ENCODE results near the gene DRD4. TPM values are rescaled to one million over a fixed set of nuclear protein-coding genes. Genes with fewer than 3 reads are reported as not detected.

The DRD4 gene
- total and polyA plus RNA-seq, 4 donors: 0.05 to 1.1 (median 0.35) TPM; not detected in 1

GRCh38 chr11:638631-639331, 1.7 kb downstream of the DRD4 start:
- peaks cover 0 to 44% (median 18%) of the 10 kb centered on the region in 3 donors for H3K27me3 ChIP-seq (ENCODE audit: control insufficient read depth in 3 of 3, insufficient read depth in 3 of 3, low read length in 2 of 3)
- WGBS, 2 donors: 65 to 67% methylated on average over 28 of the region's 28 CpGs
- H3K9me3 ChIP-seq (ENCODE audit: control insufficient read depth in 4 of 4, insufficient read depth in 3 of 4, low read length in 3 of 4): peaks cover 0 to 4% (median 0%) of the 10 kb centered on the region in 4 donors
- no peak overlapping the region for H3K27ac ChIP-seq (ENCODE audit: low read depth in 1 of 2, low read length in 1 of 2)
- DNase-seq: peak in 1 of 3 donors; percentile 19
- peaks cover 0 to 13% (median 5%) of the 10 kb centered on the region in 4 donors for H3K36me3 ChIP-seq (ENCODE audit: control insufficient read depth in 4 of 4, insufficient read depth in 4 of 4, low read length in 4 of 4)
- H3K9ac ChIP-seq (ENCODE audit: insufficient read depth in 1 of 2, low read length in 2 of 2): no peak overlapping the region
- ATAC-seq (ENCODE audit: insufficient read depth, low FRiP score): no peak
- TF ChIP-seq CTCF (IDR thresholded peaks at IDR 0.05; ENCODE audit: control extremely low read depth, extremely low read depth): no peak
- H3K4me3 ChIP-seq: no peak overlapping the region
- H3K4me1 ChIP-seq (ENCODE audit: control insufficient read depth in 5 of 5, insufficient read depth in 5 of 5, low read length in 5 of 5): peaks cover 0 to 15% (median 3%) of the 10 kb centered on the region in 5 donors

GRCh38 chr11:639332-639955, 2.4 kb downstream of the DRD4 start:
- H3K9ac ChIP-seq (ENCODE audit: insufficient read depth in 1 of 2, low read length in 2 of 2): no peak overlapping the region
- ATAC-seq (ENCODE audit: insufficient read depth, low FRiP score): no peak
- no peak overlapping the region for H3K4me3 ChIP-seq
- peak; percentile 41 to 66 (median 66) for DNase-seq
- peaks cover 0 to 44% (median 18%) of the 10 kb centered on the region in 3 donors for H3K27me3 ChIP-seq (ENCODE audit: control insufficient read depth in 3 of 3, insufficient read depth in 3 of 3, low read length in 2 of 3)
- no peak overlapping the region for H3K27ac ChIP-seq (ENCODE audit: low read depth in 1 of 2, low read length in 1 of 2)
- H3K36me3 ChIP-seq (ENCODE audit: control insufficient read depth in 4 of 4, insufficient read depth in 4 of 4, low read length in 4 of 4): peaks cover 0 to 20% (median 5%) of the 10 kb centered on the region in 4 donors
- peaks cover 0 to 15% (median 3%) of the 10 kb centered on the region in 5 donors for H3K4me1 ChIP-seq (ENCODE audit: control insufficient read depth in 5 of 5, insufficient read depth in 5 of 5, low read length in 5 of 5)
- 9 to 10% methylated on average over 69 to 80 of the region's 80 CpGs for WGBS, 2 donors
- no peak for TF ChIP-seq CTCF (IDR thresholded peaks at IDR 0.05; ENCODE audit: control extremely low read depth, extremely low read depth)
- peaks cover 0 to 4% (median 0%) of the 10 kb centered on the region in 4 donors for H3K9me3 ChIP-seq (ENCODE audit: control insufficient read depth in 4 of 4, insufficient read depth in 3 of 4, low read length in 3 of 4)

- ATAC-seq (ENCODE audit: insufficient read depth, low FRiP score): no peak
- H3K27me3 ChIP-seq (ENCODE audit: control insufficient read depth in 3 of 3, insufficient read depth in 3 of 3, low read length in 2 of 3): peaks cover 0 to 41% (median 18%) of the 10 kb centered on the region in 3 donors
These were observed 3.1 kb downstream of the DRD4 start for GRCh38 chr11:640021-640706.

More at GRCh38 chr11:640021-640706, 3.1 kb downstream of the DRD4 start:
- H3K36me3 ChIP-seq (ENCODE audit: control insufficient read depth in 4 of 4, insufficient read depth in 4 of 4, low read length in 4 of 4): peaks cover 0 to 21% (median 5%) of the 10 kb centered on the region in 4 donors
- no peak overlapping the region for H3K27ac ChIP-seq (ENCODE audit: low read depth in 1 of 2, low read length in 1 of 2)
- no peak for TF ChIP-seq CTCF (IDR thresholded peaks at IDR 0.05; ENCODE audit: control extremely low read depth, extremely low read depth)
- peaks cover 0 to 4% (median 0%) of the 10 kb centered on the region in 4 donors for H3K9me3 ChIP-seq (ENCODE audit: control insufficient read depth in 4 of 4, insufficient read depth in 3 of 4, low read length in 3 of 4)
- no peak overlapping the region for H3K4me3 ChIP-seq
- no peak overlapping the region for H3K9ac ChIP-seq (ENCODE audit: insufficient read depth in 1 of 2, low read length in 2 of 2)
- DNase-seq: no peak
- peaks cover 0 to 15% (median 3%) of the 10 kb centered on the region in 5 donors for H3K4me1 ChIP-seq (ENCODE audit: control insufficient read depth in 5 of 5, insufficient read depth in 5 of 5, low read length in 5 of 5)
- WGBS, 2 donors: 7 to 23% methylated on average over 30 to 68 of the region's 69 CpGs

Measured in lung (tissue), 12 donors.